Activated CD4-positive, alpha-beta T cell treated with anti-CD3 and anti-CD28 coated beads, Interleukin-2, amount 10 ng/mL, durations not matched to agents 7 days and 5 days (primary cell): Measurements from ENCODE around the gene NOTCH4. TPM values are rescaled to one million over a fixed set of nuclear protein-coding genes. Genes with fewer than 3 reads are reported as not detected.

Experiments used
- CTCF ChIA-PET: fragments of 350-600 bp; sonication (Branson Sonifier 250); formaldehyde crosslinking; loops from one replicate; lab custom pipeline; 2021; ENCODE audit warnings: antibody characterized with exemption; lab: Charles Lee
- POLR2A ChIA-PET: fragments of 350-600 bp; sonication (Branson Sonifier 250); formaldehyde crosslinking; loops from one replicate; lab custom pipeline; 2021; ENCODE audit warnings: antibody characterized with exemption; lab: Charles Lee
- DNase-seq: peaks from one replicate; pipeline ENCODE4 v3.0.0-alpha.2; 2020
- H3K27ac Mint-ChIP-seq: one replicate; pipeline ENCODE4 v1.8.0; 2021; ENCODE audit warnings: mild to moderate bottlenecking, moderate library complexity, mixed read lengths
- H3K27me3 Mint-ChIP-seq: one replicate; pipeline ENCODE4 v1.8.0; 2021; ENCODE audit warnings: mixed read lengths
- H3K36me3 Mint-ChIP-seq: one replicate; pipeline ENCODE4 v1.8.0; 2021; ENCODE audit warnings: low read depth, mixed read lengths
- H3K4me1 Mint-ChIP-seq: one replicate; pipeline ENCODE4 v1.8.0; 2021; ENCODE audit warnings: mixed read lengths
- H3K4me3 Mint-ChIP-seq: one replicate; pipeline ENCODE4 v1.8.0; 2021; ENCODE audit warnings: mild to moderate bottlenecking, moderate library complexity, mixed read lengths
- H3K9me3 Mint-ChIP-seq: one replicate; pipeline ENCODE4 v1.8.0; 2021; ENCODE audit warnings: mixed read lengths
- total RNA-seq, 2 experiments: library from RNA; stranded (reverse); gene quantifications; one replicate each; pipeline ENCODE4 v1.2.3, GENCODE V29; 2021

NOTCH4 gene
- total RNA-seq, 2 experiments from 2014 or later = 0.20 to 0.27 TPM

GRCh38 chr6:32183030-32183429, 40.8 kb downstream of the NOTCH4 start:
- H3K4me3 Mint-ChIP-seq = no peak overlapping the region
- H3K27me3 Mint-ChIP-seq = no peaks in the 10 kb centered on the region
- H3K4me1 Mint-ChIP-seq = peaks cover 59% of the 10 kb centered on the region
- H3K27ac Mint-ChIP-seq = no peak overlapping the region
- ChIA-PET POLR2A (no interaction called here), CTCF (interaction anchor here (2.3 kb wide), 1 partner anchor 12 kb away, joined by 8 read pairs; no protein-coding TSS in a partner anchor)
- H3K9me3 Mint-ChIP-seq = no peaks in the 10 kb centered on the region
- H3K36me3 Mint-ChIP-seq = peaks cover 57% of the 10 kb centered on the region
- no peak for DNase-seq

DNA sequence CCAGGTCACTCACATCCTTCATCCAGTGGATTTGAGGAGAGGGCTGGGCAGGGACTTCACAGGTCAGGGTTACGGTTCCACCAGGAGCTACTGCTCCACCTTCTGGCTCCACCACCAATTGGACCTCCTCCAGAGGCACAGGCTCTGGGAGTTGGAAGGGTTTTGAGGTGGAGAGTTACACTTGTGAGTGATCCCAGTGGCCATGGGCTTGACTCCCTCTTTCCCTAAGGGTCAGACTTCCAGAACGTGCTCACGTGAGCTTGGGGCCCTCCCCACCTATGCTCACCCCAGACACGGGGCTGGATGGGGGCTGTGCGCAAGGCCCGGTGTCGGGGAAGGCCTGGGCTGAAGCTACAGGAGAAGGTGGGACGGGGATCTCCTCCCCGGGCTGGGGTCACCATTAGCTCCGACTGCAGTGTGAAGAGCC, 41.3 kb downstream of the NOTCH4 start:
- Mint-ChIP-seq H3K4me1 (peaks cover 55% of the 10 kb centered on the region), H3K27ac (peak overlapping the region; percentile 26), H3K36me3 (peaks cover 52% of the 10 kb centered on the region), H3K4me3 (no peak overlapping the region), H3K27me3 (no peaks in the 10 kb centered on the region), H3K9me3 (no peaks in the 10 kb centered on the region)
- CTCF ChIA-PET = interaction anchor here (1.8 to 2.3 kb wide), 2 partner anchors 8 to 13 kb away, joined by 6 to 8 read pairs; partner anchors contain the start of gene PBX2
- no peak for DNase-seq
- POLR2A ChIA-PET = no interaction called here

DNA sequence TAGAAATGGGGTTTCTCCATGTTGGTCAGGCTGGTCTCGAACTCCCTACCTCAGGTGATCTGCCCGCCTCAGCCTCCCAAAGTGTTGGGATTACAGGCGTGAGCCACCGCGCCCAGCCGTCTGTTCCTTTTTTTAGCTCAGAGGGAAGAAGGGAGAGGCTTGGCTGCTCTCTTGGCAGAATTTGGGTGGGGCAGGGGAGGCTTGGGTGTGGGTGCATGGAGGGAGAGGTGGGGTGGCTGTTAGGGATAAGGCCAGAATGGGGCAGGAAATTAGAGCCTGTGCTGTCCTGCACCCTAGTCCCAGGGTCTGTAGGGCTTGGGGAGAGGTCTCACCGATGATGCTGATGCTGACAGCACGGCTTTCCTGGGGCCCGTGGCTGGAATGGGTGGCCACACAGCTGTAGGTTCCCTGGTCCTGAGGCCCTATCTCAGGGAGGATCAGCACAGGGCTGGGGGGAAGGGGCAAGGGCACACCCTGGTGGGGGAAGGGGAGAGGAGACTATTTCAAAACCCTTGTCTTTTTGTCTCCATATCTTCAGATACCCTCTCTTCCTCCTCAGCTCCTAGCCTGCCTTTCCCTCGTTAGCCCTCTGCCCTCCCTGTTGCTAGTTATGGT, 41.8 kb downstream of the NOTCH4 start:
- Mint-ChIP-seq H3K36me3 (peaks cover 47% of the 10 kb centered on the region), H3K4me1 (peaks cover 55% of the 10 kb centered on the region), H3K27me3 (no peaks in the 10 kb centered on the region), H3K4me3 (no peak overlapping the region), H3K9me3 (no peaks in the 10 kb centered on the region), H3K27ac (peak overlapping the region; percentile 26)
- POLR2A ChIA-PET = no interaction called here
- CTCF ChIA-PET = interaction anchor here (1.8 to 2.3 kb wide), 2 partner anchors 8 to 13 kb away, joined by 6 to 8 read pairs; partner anchors contain the start of gene PBX2
- DNase-seq = no peak

DNA sequence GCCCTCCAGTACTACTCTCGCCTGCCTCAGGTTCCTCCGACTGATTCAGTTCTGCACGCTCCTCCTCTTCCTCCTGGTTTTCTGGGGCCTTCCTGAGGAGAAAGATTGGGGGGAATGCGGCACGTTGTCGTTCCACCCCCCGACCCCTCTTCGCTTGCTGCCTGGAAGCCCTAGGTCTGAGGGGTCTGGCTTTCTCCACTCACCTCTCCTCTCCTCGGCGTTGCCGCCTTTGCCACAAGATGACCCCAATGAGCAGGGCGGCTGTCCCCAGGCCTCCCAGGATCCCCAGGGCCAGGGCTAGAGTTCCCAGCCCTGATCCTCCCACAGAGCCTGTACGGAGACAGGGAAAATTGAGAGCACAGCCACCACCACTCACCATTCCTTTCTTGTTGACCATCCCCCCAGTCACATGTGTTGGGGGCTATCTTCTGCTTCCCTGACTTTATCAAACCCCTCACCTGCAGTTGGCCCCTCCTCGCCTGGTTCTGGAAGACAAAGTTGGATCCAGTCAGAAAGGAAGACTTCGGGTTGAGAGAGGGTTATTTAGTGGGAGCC, 42.6 kb downstream of the NOTCH4 start:
- no peak overlapping the region for H3K4me3 Mint-ChIP-seq
- CTCF ChIA-PET = interaction anchor here (1.8 to 2.3 kb wide), 2 partner anchors 9 to 14 kb away, joined by 6 to 8 read pairs; partner anchors contain the start of gene PBX2
- H3K4me1 Mint-ChIP-seq = peaks cover 55% of the 10 kb centered on the region
- H3K27ac Mint-ChIP-seq = no peak overlapping the region
- no peak for DNase-seq
- peaks cover 40% of the 10 kb centered on the region for H3K36me3 Mint-ChIP-seq
- H3K27me3 Mint-ChIP-seq = no peaks in the 10 kb centered on the region
- no peaks in the 10 kb centered on the region for H3K9me3 Mint-ChIP-seq
- POLR2A ChIA-PET = no interaction called here

DNA sequence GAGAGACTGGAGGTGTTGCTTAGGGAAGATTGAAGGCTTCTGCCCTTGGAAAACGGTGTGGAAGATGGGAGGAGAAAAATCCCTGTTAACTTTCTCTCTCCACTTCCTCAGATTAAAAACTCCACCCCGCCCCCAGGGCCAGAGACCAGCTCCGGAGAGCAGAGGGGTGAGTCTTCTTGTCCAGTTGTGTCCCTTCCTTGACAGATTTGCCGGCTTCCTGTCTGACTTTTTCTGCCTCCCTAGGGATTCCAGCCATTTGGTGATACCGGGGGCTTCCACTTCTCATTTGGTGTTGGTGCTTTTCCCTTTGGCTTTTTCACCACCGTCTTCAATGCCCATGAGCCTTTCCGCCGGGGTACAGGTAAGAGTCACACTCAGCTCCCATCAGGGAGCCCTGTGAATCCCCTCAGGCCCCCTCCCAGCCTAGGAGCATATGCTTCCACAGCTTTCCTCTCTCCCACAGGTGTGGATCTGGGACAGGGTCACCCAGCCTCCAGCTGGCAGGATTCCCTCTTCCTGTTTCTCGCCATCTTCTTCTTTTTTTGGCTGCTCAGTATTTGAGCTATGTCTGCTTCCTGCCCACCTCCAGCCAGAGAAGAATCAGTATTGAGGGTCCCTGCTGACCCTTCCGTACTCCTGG, 44.0 kb downstream of the NOTCH4 start:
- Mint-ChIP-seq H3K9me3 (no peaks in the 10 kb centered on the region), H3K4me3 (peak overlapping the region; percentile 39), H3K4me1 (peaks cover 53% of the 10 kb centered on the region), H3K36me3 (peaks cover 31% of the 10 kb centered on the region), H3K27me3 (no peaks in the 10 kb centered on the region), H3K27ac (no peak overlapping the region)
- CTCF ChIA-PET = interaction anchor here (0.8 to 1.9 kb wide), 4 partner anchors 11 to 89 kb away, joined by 3 to 10 read pairs (median 5); partner anchors contain the start of genes GPSM3 and PBX2
- POLR2A ChIA-PET = no interaction called here
- no peak for DNase-seq

GRCh38 chr6:32178547-32179440, 45.1 kb downstream of the NOTCH4 start:
- H3K36me3 Mint-ChIP-seq = peaks cover 27% of the 10 kb centered on the region
- CTCF ChIA-PET = interaction anchor here (0.6 to 1.9 kb wide), 6 partner anchors 12 to 1462 kb away, joined by 3 to 10 read pairs (median 4); partner anchors contain the start of genes GPSM3, MDC1 and PBX2
- no peaks in the 10 kb centered on the region for H3K27me3 Mint-ChIP-seq
- peaks cover 61% of the 10 kb centered on the region for H3K4me1 Mint-ChIP-seq
- peak overlapping the region; percentile 89 for H3K27ac Mint-ChIP-seq
- POLR2A ChIA-PET = no interaction called here
- H3K4me3 Mint-ChIP-seq = peak overlapping the region; percentile 90
- no peaks in the 10 kb centered on the region for H3K9me3 Mint-ChIP-seq
- DNase-seq = no peak

GRCh38 chr6:32177788-32178546, 45.9 kb downstream of the NOTCH4 start, which contains the start of gene RNF5:
TSS of gene RNF5 (plus strand) at chr6:32178405. CDS start at chr6:32178512, 107 bp downstream.
- peak; percentile 99 for DNase-seq
- Mint-ChIP-seq H3K9me3 (no peaks in the 10 kb centered on the region), H3K36me3 (peaks cover 27% of the 10 kb centered on the region), H3K27ac (peak within 1 kb of the TSS; percentile 89), H3K4me1 (peaks cover 69% of the 10 kb centered on the region), H3K4me3 (peak within 1 kb of the TSS; percentile 90), H3K27me3 (no peaks in the 10 kb centered on the region)
- ChIA-PET POLR2A (no interaction called here), CTCF (interaction anchor here (0.7 to 1.3 kb wide), 5 partner anchors 13 to 59 kb away, joined by 3 to 4 read pairs (median 3); no protein-coding TSS in a partner anchor)

GRCh38 chr6:32177183-32177787, 46.6 kb downstream of the NOTCH4 start:
- Mint-ChIP-seq H3K27ac (peak overlapping the region; percentile 89), H3K27me3 (no peaks in the 10 kb centered on the region), H3K9me3 (no peaks in the 10 kb centered on the region), H3K4me3 (peak overlapping the region; percentile 90), H3K4me1 (peaks cover 74% of the 10 kb centered on the region), H3K36me3 (peaks cover 23% of the 10 kb centered on the region)
- ChIA-PET POLR2A (no interaction called here), CTCF (interaction anchor here (0.7 to 1.3 kb wide), 4 partner anchors 14 to 59 kb away, joined by 3 to 4 read pairs (median 3); no protein-coding TSS in a partner anchor)
- DNase-seq = peak; percentile 54

GRCh38 chr6:32176476-32177182, 47.2 kb downstream of the NOTCH4 start:
- peaks cover 70% of the 10 kb centered on the region for H3K4me1 Mint-ChIP-seq
- CTCF ChIA-PET = interaction anchor here (1.3 kb wide), 1 partner anchor 58 kb away, joined by 4 read pairs; no protein-coding TSS in a partner anchor
- H3K27ac Mint-ChIP-seq = peak overlapping the region; percentile 89
- no peak for DNase-seq
- H3K9me3 Mint-ChIP-seq = no peaks in the 10 kb centered on the region
- H3K36me3 Mint-ChIP-seq = peaks cover 21% of the 10 kb centered on the region
- peak overlapping the region; percentile 90 for H3K4me3 Mint-ChIP-seq
- POLR2A ChIA-PET = interaction anchor here (0.6 kb wide), 1 partner anchor 13 kb away, joined by 6 read pairs; no protein-coding TSS in a partner anchor
- H3K27me3 Mint-ChIP-seq = no peaks in the 10 kb centered on the region

GRCh38 chr6:32175711-32176475, 48.0 kb downstream of the NOTCH4 start, which contains the start of gene AGPAT1:
TSS of gene AGPAT1 (minus strand) at chr6:32176084. CDS start at chr6:32171496, 4,588 bp downstream.
- Mint-ChIP-seq H3K9me3 (no peaks in the 10 kb centered on the region), H3K27ac (peak within 1 kb of the TSS; percentile 89), H3K27me3 (no peaks in the 10 kb centered on the region), H3K36me3 (peaks cover 18% of the 10 kb centered on the region), H3K4me3 (peak within 1 kb of the TSS; percentile 90), H3K4me1 (peaks cover 67% of the 10 kb centered on the region)
- ChIA-PET CTCF (interaction anchor here (0.5 kb wide), 1 partner anchor 14 kb away, joined by 3 read pairs; no protein-coding TSS in a partner anchor), POLR2A (interaction anchor here (0.6 kb wide), 1 partner anchor 12 kb away, joined by 6 read pairs; no protein-coding TSS in a partner anchor)
- DNase-seq = peak; percentile 96
